Effector memory CD4-positive, alpha-beta T cell (primary cell): Measurements from ENCODE around the gene KIRREL1.

ENCODE experiments used
- DNase-seq, 3 donors: peaks; one replicate each; pipeline ENCODE4 v3.0.0-alpha.2; 2020
- H3K27ac ChIP-seq: 2 replicates; pipeline ENCODE4 v1.7.0; 2013; ENCODE audit warnings: mild to moderate bottlenecking, low read length, moderate library complexity; ENCODE audit not compliant: insufficient read depth, poor library complexity, severe bottlenecking
- H3K27me3 ChIP-seq: replicated peaks from 2 replicates; pipeline ENCODE4 v1.7.0; 2013; ENCODE audit warnings: mild to moderate bottlenecking, low read length; ENCODE audit not compliant: insufficient read depth, control insufficient read depth, poor library complexity, severe bottlenecking
- H3K36me3 ChIP-seq: 2 replicates; pipeline ENCODE4 v1.7.0; 2013; ENCODE audit warnings: mild to moderate bottlenecking, low read length, moderate library complexity; ENCODE audit not compliant: control insufficient read depth, insufficient read depth
- H3K4me1 ChIP-seq: 2 replicates; pipeline ENCODE4 v1.7.0; 2013; ENCODE audit warnings: low read length, mild to moderate bottlenecking; ENCODE audit not compliant: control insufficient read depth, insufficient read depth, poor library complexity, severe bottlenecking
- H3K4me3 ChIP-seq: 2 replicates; pipeline ENCODE4 v1.7.0; 2013; ENCODE audit warnings: low read length, low read depth, mild to moderate bottlenecking; ENCODE audit not compliant: insufficient read depth, poor library complexity, severe bottlenecking
- H3K9me3 ChIP-seq: 2 replicates; pipeline ENCODE4 v1.7.0; 2013; ENCODE audit warnings: mild to moderate bottlenecking, low read length, moderate library complexity; ENCODE audit not compliant: control insufficient read depth

Gene KIRREL1

DNA sequence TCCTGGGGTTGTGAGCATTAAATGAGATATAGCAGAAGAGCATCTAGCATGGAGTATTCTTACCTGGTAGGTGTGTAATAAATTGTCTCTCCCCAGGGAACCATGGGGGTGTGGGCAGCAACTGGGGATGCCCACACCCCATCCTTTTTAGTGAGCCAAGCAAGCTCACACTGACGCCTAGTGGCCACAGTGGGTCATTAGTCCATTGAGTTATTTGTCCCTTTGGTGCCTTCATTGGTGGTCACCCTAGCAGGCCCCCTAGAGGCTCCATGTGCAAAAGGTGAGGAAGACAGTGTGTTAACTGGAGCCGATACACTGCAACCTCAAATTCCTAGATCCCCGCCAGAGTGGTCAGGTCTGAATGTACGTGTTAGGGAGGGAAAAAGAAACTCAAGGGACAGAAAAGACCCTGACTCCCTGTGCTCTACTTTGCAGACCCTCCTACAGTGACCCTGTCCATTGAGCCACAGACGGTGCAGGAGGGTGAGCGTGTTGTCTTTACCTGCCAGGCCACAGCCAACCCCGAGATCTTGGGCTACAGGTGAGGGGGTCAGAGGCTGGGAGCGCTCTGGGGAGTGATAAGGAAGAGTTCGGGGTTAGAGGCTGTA, 94.0 kb downstream of the KIRREL1 start:
- Histone ChIP-seq H3K36me3 (no peaks in the 10 kb centered on the region), H3K9me3 (no peaks in the 10 kb centered on the region), H3K27ac (no peak overlapping the region), H3K27me3 (no peaks in the 10 kb centered on the region), H3K4me1 (no peaks in the 10 kb centered on the region), H3K4me3 (no peak overlapping the region)
- DNase-seq = no peak

DNA sequence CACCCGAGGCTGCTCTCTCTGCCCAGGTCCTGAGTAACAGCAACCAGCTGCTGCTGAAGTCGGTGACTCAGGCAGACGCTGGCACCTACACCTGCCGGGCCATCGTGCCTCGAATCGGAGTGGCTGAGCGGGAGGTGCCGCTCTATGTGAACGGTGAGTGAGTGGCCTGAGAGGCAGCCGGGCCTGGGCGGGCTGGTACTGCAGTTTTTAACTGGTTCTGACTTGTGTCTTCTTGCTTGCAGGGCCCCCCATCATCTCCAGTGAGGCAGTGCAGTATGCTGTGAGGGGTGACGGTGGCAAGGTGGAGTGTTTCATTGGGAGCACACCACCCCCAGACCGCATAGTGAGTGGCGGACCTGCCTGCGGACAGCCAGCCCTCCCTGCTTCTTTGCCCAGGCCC, 96.0 kb downstream of the KIRREL1 start:
- Histone ChIP-seq H3K4me3 (no peak overlapping the region), H3K36me3 (no peaks in the 10 kb centered on the region), H3K4me1 (no peaks in the 10 kb centered on the region), H3K27me3 (no peaks in the 10 kb centered on the region), H3K27ac (no peak overlapping the region), H3K9me3 (no peaks in the 10 kb centered on the region)
- no peak for DNase-seq

DNA sequence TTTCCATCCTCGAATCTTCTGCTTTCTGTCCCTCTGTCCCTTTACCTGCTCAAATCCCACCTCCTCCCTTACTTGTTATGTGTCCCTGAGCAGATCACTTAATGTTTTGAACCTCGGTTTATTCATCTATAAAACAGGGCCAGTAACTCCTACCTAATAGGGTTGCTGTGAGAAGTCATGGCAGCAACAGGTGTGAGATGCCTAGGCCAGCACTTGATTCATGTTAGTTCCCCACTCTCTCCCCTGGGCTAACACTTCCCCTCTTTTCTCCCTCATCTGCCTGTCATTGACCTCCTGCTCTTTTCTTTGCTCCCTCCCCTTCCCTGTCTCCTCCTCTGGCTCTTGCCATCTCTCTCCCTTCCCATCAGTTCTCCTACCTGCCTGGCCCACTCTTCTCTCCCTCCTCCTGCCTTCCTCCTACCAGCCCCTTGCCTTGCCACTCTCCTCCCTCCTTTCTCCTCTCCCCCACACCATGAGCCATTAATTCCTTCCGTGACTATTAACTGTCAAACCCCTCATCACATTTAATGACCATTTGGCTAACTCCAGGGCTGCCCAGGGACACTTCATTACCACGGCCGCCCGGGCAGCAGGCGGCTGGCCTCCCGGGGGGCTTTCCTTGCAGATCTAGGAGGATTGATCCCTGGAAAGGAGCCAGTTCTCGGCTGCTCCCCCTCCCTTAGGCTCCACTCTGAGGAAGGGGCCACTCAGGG, 96.6 kb downstream of the KIRREL1 start:
- no peaks in the 10 kb centered on the region for H3K9me3 ChIP-seq
- no peaks in the 10 kb centered on the region for H3K4me1 ChIP-seq
- no peak for DNase-seq
- H3K4me3 ChIP-seq = no peak overlapping the region
- no peaks in the 10 kb centered on the region for H3K27me3 ChIP-seq
- no peaks in the 10 kb centered on the region for H3K36me3 ChIP-seq
- no peak overlapping the region for H3K27ac ChIP-seq

DNA sequence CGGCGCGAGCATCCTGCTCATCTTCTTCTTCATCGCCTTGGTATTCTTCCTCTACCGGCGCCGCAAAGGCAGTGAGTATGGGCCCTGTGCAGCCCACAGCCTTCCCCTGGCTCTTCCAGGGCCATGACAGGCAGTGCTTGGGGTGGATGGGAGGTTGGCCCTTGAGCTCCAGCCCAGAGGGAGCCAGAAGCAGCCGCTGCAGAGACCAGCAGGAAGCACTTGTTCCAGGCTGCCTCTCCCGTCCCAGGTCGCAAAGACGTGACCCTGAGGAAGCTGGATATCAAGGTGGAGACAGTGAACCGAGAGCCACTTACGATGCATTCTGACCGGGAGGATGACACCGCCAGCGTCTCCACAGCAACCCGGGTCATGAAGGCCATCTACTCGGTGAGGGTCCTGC, 99.9 kb downstream of the KIRREL1 start:
- Histone ChIP-seq H3K27me3 (no peaks in the 10 kb centered on the region), H3K4me3 (no peak overlapping the region), H3K4me1 (no peaks in the 10 kb centered on the region), H3K27ac (no peak overlapping the region), H3K9me3 (no peaks in the 10 kb centered on the region), H3K36me3 (no peaks in the 10 kb centered on the region)
- DNase-seq = no peak

DNA sequence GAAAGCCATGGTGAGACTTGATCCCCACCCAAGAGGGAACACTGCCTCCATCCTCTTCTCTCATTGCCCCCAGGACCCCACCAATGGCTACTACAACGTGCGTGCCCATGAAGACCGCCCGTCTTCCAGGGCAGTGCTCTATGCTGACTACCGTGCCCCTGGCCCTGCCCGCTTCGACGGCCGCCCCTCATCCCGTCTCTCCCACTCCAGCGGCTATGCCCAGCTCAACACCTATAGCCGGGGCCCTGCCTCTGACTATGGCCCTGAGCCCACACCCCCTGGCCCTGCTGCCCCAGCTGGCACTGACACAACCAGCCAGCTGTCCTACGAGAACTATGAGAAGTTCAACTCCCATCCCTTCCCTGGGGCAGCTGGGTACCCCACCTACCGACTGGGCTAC, 101.1 kb downstream of the KIRREL1 start:
- Histone ChIP-seq H3K27me3 (no peaks in the 10 kb centered on the region), H3K27ac (no peak overlapping the region), H3K4me1 (no peaks in the 10 kb centered on the region), H3K9me3 (no peaks in the 10 kb centered on the region), H3K36me3 (no peaks in the 10 kb centered on the region), H3K4me3 (no peak overlapping the region)
- no peak for DNase-seq

DNA sequence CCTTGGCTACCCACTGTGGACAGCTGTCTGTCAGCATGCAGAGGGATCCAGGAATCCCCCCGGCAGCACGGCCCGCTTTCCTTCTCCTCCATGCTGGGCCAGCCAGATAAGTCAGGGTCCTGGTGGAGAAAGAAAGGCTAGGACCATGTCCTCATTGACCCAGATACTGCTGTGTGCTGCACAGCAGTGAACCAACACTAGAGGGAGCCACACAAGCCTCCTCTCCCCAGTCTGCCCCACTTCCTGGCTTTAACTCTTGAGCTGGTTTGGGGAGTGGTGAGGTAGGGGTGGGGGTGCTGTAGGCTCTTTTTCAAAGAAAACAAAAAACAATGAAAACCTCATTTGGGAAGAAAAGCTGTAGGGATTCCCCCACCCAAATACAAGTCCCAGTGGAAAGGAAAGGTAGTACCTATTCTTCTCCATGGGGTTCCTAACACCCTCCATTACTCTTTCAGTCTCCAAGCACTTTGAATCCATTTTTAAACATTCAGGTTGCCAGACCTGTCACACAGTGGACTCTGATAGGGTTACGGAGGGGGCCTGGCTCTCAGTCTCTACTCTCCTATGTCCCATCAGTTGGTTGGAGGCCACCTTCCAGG, 102.4 kb downstream of the KIRREL1 start:
- H3K4me3 ChIP-seq = no peak overlapping the region
- no peak for DNase-seq
- H3K27ac ChIP-seq = no peak overlapping the region
- no peaks in the 10 kb centered on the region for H3K9me3 ChIP-seq
- H3K27me3 ChIP-seq = no peaks in the 10 kb centered on the region
- H3K4me1 ChIP-seq = no peaks in the 10 kb centered on the region
- H3K36me3 ChIP-seq = no peaks in the 10 kb centered on the region

DNA sequence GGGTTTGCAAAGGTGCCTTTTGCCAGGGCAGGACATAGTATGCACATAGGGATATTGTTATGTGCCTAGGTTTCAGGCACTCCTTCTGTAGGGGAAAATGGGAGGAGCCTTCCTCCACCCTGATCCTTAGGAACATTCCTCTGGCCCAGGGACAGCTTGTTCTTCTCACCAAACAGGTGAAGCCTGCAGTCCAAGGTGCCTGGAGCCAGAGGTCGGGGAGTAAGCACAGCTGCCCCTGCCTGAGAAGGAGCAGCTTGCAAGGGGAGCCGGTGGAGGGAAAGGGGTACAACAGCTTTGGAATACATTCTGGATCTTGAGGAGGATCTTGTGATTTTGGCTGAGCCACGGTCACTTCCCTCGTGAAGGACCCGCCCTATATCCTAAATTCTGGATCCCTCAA, 104.8 kb downstream of the KIRREL1 start:
- Histone ChIP-seq H3K9me3 (no peaks in the 10 kb centered on the region), H3K36me3 (no peaks in the 10 kb centered on the region), H3K4me3 (no peak overlapping the region), H3K27me3 (no peaks in the 10 kb centered on the region), H3K27ac (no peak overlapping the region), H3K4me1 (no peaks in the 10 kb centered on the region)
- DNase-seq = no peak

DNA sequence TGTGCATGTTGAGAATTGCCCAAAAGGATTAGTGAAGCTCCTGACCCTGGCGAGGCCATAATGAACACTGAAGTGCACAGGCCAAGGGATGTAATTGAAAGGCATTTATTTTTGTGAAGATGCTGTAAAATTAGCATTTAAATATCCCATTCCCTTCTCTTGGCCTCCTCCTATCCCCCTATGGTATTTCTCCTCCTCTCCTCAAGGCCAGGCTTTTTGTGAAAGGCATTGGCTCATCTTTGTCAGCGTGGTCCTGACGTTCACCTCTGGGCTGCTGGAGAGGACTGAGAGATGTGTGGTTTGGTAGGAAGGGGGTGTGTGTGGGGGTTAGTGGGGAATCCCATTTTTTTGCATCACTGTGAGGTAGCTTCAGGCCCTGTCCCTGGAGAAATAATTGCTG, 105.7 kb downstream of the KIRREL1 start:
- no peaks in the 10 kb centered on the region for H3K27me3 ChIP-seq
- no peak overlapping the region for H3K4me3 ChIP-seq
- no peak for DNase-seq
- no peaks in the 10 kb centered on the region for H3K4me1 ChIP-seq
- no peaks in the 10 kb centered on the region for H3K36me3 ChIP-seq
- H3K9me3 ChIP-seq = no peaks in the 10 kb centered on the region
- H3K27ac ChIP-seq = no peak overlapping the region

DNA sequence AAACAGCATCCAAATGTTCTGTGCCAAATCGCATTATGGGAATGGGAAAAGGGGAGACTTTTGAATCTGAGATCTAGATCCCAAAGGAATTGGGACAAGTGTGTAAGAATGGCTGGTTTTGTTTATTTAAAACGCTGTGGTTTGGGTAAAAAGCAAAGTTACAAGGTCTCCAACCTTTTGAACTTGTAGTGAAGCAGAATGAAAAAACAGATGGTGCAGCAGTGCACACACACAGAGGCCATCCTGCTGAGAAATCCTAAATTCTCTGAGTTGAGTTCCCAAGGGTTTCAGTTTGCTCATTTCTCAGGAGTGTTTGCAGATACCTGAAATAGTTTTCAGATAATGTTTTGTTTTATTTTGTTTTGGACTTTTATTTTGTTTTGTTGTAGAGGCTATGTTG, 107.1 kb downstream of the KIRREL1 start:
- no peak for DNase-seq
- Histone ChIP-seq H3K36me3 (no peaks in the 10 kb centered on the region), H3K4me1 (no peaks in the 10 kb centered on the region), H3K27ac (no peak overlapping the region), H3K4me3 (no peak overlapping the region), H3K27me3 (no peaks in the 10 kb centered on the region), H3K9me3 (no peaks in the 10 kb centered on the region)

DNA sequence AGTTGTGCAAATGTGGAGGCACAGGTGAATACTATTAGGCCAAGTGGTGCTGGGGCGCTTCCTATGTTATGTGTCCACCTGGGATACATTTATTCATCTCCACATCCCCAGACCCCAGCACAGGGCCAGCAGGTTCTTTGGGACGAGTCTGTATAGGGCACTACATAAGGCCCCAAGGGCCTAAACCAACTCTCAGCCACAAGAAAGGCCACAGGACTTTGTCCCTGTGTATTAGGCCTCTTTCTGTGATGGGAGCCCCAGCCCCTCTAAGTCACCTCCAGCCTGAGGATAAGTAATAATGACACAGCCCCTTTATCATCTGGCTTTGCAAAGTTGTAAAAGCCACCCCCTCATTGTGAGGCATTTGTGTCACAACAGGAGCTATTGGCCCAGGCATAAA, 108.0 kb downstream of the KIRREL1 start:
- Histone ChIP-seq H3K9me3 (no peaks in the 10 kb centered on the region), H3K27ac (no peak overlapping the region), H3K4me3 (no peak overlapping the region), H3K4me1 (no peaks in the 10 kb centered on the region), H3K36me3 (no peaks in the 10 kb centered on the region), H3K27me3 (no peaks in the 10 kb centered on the region)
- no peak for DNase-seq
